SK-N-SH treated with all-trans-retinoic acid at 6 μM for 48 hours (cell line): ENCODE measurements around the gene NEB.

ENCODE experiments used
- ATAC-seq: fragments of 200-7000 bp; cut with Tn5 transposase; 3 replicates; pipeline ENCODE4 v1.9.1; 2020; ENCODE audit warnings: mild to moderate bottlenecking, moderate library complexity
- CREB5 ChIP-seq: fragments of 250-450 bp; sonication (Bioruptor Pico); IDR thresholded peaks from 2 replicates; pipeline ENCODE4 v1.5.1; 2020; ENCODE audit warnings: low read depth, mild to moderate bottlenecking, moderate library complexity
- CSDC2 ChIP-seq: fragments of 250-450 bp; sonication (Bioruptor Pico); IDR thresholded peaks from 2 replicates; pipeline ENCODE4 v1.5.0; 2020; ENCODE audit warnings: mild to moderate bottlenecking, moderate library complexity
- ESRRG ChIP-seq: fragments of 250-450 bp; sonication (Bioruptor Pico); IDR thresholded peaks from 2 replicates; pipeline ENCODE4 v1.6.1; 2021; ENCODE audit warnings: mild to moderate bottlenecking
- GLIS3 ChIP-seq: fragments of 250-450 bp; sonication (Bioruptor Pico); IDR thresholded peaks from 2 replicates; pipeline ENCODE4 v1.5.0; 2020; ENCODE audit warnings: mild to moderate bottlenecking, moderate library complexity
- ISL1 ChIP-seq: fragments of 250-450 bp; sonication (Bioruptor Pico); IDR thresholded peaks from 2 replicates; pipeline ENCODE4 v2.1.2; 2022; ENCODE audit warnings: mild to moderate bottlenecking, moderate library complexity
- OSR1 ChIP-seq: fragments of 250-450 bp; sonication (Bioruptor Pico); IDR thresholded peaks from 2 replicates; pipeline ENCODE4 v1.8.0; 2022; ENCODE audit warnings: moderate library complexity, mild to moderate bottlenecking, inconsistent platforms
- PATZ1 ChIP-seq: fragments of 250-450 bp; sonication (Bioruptor Pico); IDR thresholded peaks from 2 replicates; pipeline ENCODE4 v1.8.0; 2020; ENCODE audit warnings: mild to moderate bottlenecking, moderate library complexity, borderline replicate concordance
- POU6F1 ChIP-seq: fragments of 250-450 bp; sonication (Bioruptor Pico); IDR thresholded peaks from 2 replicates; pipeline ENCODE4 v1.8.0; 2021; ENCODE audit warnings: low read depth, mild to moderate bottlenecking, moderate library complexity, borderline replicate concordance
- PPARA ChIP-seq: fragments of 250-450 bp; sonication (Bioruptor Pico); IDR thresholded peaks from 2 replicates; pipeline ENCODE4 v1.5.0; 2020; ENCODE audit warnings: mild to moderate bottlenecking, borderline replicate concordance
- SNAI2 ChIP-seq: fragments of 250-450 bp; sonication (Bioruptor Pico); IDR thresholded peaks from 2 replicates; pipeline ENCODE4 v1.5.0; 2020; ENCODE audit warnings: mild to moderate bottlenecking, moderate library complexity
- TCF4 ChIP-seq: fragments of 250-450 bp; sonication (Bioruptor Pico); IDR thresholded peaks from 2 replicates; pipeline ENCODE4 v1.8.0; 2021; ENCODE audit warnings: mild to moderate bottlenecking, moderate library complexity, borderline replicate concordance
- TSHZ2 ChIP-seq: fragments of 250-450 bp; sonication (Bioruptor Pico); IDR thresholded peaks from 2 replicates; pipeline ENCODE4 v1.5.0; 2020; ENCODE audit warnings: mild to moderate bottlenecking, moderate library complexity
- ZC3H10 ChIP-seq: fragments of 250-450 bp; sonication (Bioruptor Pico); IDR thresholded peaks from 2 replicates; pipeline ENCODE4 v1.5.1; 2021; ENCODE audit warnings: mild to moderate bottlenecking, moderate library complexity
- ZFP3 ChIP-seq: fragments of 250-450 bp; sonication (Bioruptor Pico); IDR thresholded peaks from 2 replicates; pipeline ENCODE4 v1.5.0; 2020; ENCODE audit warnings: mild to moderate bottlenecking, moderate library complexity
- ZFP30 ChIP-seq: fragments of 450-650 bp; formaldehyde crosslinking; IDR thresholded peaks from 2 replicates; pipeline ENCODE4 v1.5.0; 2022; ENCODE audit warnings: mild to moderate bottlenecking, moderate library complexity
- ZNF565 ChIP-seq: fragments of 450-650 bp; formaldehyde crosslinking; conservative IDR thresholded peaks from 2 replicates; pipeline ENCODE4 v1.5.0; 2020; ENCODE audit warnings: low read depth, mild to moderate bottlenecking, moderate library complexity
- ZNF70 ChIP-seq: fragments of 450-650 bp; formaldehyde crosslinking; IDR thresholded peaks from 2 replicates; pipeline ENCODE4 v1.5.0; 2020; ENCODE audit warnings: mild to moderate bottlenecking, moderate library complexity
- ZNF8 ChIP-seq: fragments of 450-650 bp; formaldehyde crosslinking; IDR thresholded peaks from 2 replicates; pipeline ENCODE4 v1.5.0; 2020; ENCODE audit warnings: mild to moderate bottlenecking, moderate library complexity

Gene NEB

GRCh38 chr2:151627353-151627752, 106.9 kb downstream of the NEB start:
- TF ChIP-seq CSDC2 (CRISPR knock-in tag), result no peak
- TF ChIP-seq ZNF8 (CRISPR knock-in tag), result no peak
- no peak for TF ChIP-seq PATZ1
- no peak for TF ChIP-seq ZNF565 (CRISPR knock-in tag)
- TF ChIP-seq TSHZ2 (CRISPR knock-in tag), result no peak
- no peak for TF ChIP-seq POU6F1 (CRISPR knock-in tag)
- no peak for TF ChIP-seq SNAI2 (CRISPR knock-in tag)
- TF ChIP-seq ZNF70 (CRISPR knock-in tag), result no peak
- no peak for TF ChIP-seq ZFP3 (CRISPR knock-in tag)
- no peak for TF ChIP-seq PPARA (CRISPR knock-in tag)
- TF ChIP-seq ZFP30 (CRISPR knock-in tag), result no peak
- no peak for TF ChIP-seq CREB5 (CRISPR knock-in tag)
- TF ChIP-seq ESRRG (CRISPR knock-in tag), result no peak
- no peak for TF ChIP-seq GLIS3 (CRISPR knock-in tag)
- TF ChIP-seq ISL1 (CRISPR knock-in tag), result no peak
- no peak for ATAC-seq

GRCh38 chr2:151624271-151624670, 110.0 kb downstream of the NEB start:
- no peak for ATAC-seq
- no peak for TF ChIP-seq TSHZ2 (CRISPR knock-in tag)
- TF ChIP-seq ZNF565 (CRISPR knock-in tag), result no peak
- no peak for TF ChIP-seq TCF4

- no peak for ATAC-seq
- no peak for TF ChIP-seq ZC3H10 (CRISPR knock-in tag)
- peak; percentile 85 for TF ChIP-seq ISL1 (CRISPR knock-in tag)
Measured at GRCh38 chr2:151623631-151624030, 110.6 kb downstream of the NEB start.

GRCh38 chr2:151620761-151621160, 113.5 kb downstream of the NEB start:
- TF ChIP-seq OSR1 (no peak), ZFP30 (CRISPR knock-in tag) (no peak)
- ATAC-seq, result no peak
